Measurements from ENCODE around the gene KLHL3.

Gene KLHL3

DNA sequence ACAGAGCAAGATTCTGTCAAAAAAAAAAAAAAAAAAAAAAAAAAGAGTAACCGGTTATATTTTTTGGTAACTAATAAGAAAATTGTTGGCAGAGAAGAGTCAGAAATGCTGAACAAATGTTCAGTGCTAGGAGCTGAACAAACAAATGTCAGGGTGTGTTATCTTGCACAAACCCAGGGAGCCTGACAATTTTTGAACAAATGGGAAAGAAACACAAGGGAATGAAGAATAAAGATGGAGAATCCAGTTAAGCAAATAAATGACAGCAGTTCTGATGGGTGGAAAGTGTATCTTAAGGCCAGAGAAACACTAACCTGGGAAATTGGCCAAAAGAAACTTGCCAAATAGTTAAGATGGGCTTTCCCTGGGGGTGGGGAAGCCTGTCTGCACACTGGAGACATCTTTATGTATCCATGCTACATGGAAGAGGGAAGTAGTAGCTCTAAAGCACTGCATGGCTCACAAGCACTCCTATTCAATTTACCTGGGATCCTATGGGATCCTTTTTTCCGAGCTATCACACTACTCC, 23.7 kb downstream of the KLHL3 start:
- no peak overlapping the region for H3K4me3 ChIP-seq (ENCODE audit: control insufficient read depth, low read depth, low read length)
- DNase-seq (ENCODE audit: low read depth) = no peak
- no peak for TF ChIP-seq CTCF (conservative IDR thresholded peaks at IDR 0.05; ENCODE audit: control insufficient read depth, insufficient read depth, low read depth, low read length)

GRCh38 chr5:137710086-137710485, 25.8 kb downstream of the KLHL3 start:
- DNase-seq (ENCODE audit: low read depth) = peak; percentile 48
- no peak overlapping the region for H3K4me3 ChIP-seq (ENCODE audit: control insufficient read depth, low read depth, low read length)
- TF ChIP-seq CTCF (conservative IDR thresholded peaks at IDR 0.05; ENCODE audit: control insufficient read depth, insufficient read depth, low read depth, low read length) = no peak

DNA sequence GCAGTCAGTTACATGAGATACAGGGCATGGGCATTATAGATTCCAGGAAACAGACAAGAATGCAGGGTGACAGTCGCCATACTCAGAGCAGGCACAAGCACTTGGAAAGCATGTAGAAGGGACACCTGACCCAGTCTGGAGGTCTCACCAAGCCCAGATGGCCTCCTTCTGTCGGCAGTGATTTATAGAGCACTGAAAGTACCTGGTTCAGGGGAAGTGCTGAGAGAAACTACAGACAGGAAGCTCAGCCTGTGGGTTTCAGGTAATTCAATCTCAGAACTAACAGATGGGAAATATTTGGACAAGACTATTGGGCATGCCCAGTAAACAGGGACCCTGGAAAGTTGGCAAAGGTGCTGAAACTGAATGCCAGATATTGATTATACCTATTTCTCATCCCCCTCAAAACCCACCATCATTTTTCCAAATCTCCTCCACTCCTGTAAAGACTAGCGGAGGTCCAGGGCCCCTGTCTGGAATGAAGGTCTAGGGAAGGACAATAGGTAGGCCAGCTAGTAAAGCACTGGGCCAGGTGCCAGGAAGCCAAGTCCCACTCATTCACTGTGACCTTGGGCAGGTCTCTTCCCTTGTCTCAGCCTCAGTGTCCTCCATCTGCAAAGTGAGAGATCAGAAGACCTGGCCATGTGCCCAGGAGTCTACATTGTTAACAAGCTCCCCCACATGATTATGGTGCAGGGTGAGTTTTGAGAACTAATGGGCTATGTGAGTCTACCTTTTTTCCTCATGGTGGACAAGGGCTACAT, 26.9 kb downstream of the KLHL3 start:
- no peak for TF ChIP-seq CTCF (conservative IDR thresholded peaks at IDR 0.05; ENCODE audit: control insufficient read depth, insufficient read depth, low read depth, low read length)
- H3K4me3 ChIP-seq (ENCODE audit: control insufficient read depth, low read depth, low read length) = no peak overlapping the region

DNA sequence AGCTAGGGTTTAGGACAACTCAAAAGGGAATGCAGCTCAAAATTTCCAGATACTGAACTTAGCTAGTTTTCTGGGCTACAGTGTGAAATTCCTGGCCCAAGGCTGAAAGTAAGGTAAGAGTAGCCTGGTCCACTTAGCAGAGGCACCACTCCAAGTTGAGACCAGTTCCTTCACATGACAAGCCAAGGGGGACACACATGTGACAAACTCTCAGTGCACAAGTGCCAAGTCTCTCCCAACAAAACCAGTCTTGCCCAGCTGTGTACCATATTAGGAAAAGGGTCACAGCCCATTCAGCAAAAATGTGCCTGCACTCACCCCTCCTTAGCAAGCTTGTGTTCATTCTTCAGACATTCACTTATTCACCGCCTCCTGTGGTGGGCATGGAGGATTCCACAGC, 27.8 kb downstream of the KLHL3 start:
- no peak for TF ChIP-seq CTCF (conservative IDR thresholded peaks at IDR 0.05; ENCODE audit: control insufficient read depth, insufficient read depth, low read depth, low read length)
- no peak for DNase-seq (ENCODE audit: low read depth)
- H3K4me3 ChIP-seq (ENCODE audit: control insufficient read depth, low read depth, low read length) = no peak overlapping the region

More for the DNA sequence above, 26.9 kb downstream of the KLHL3 start:
- no peak for DNase-seq (ENCODE audit: low read depth)

DNA sequence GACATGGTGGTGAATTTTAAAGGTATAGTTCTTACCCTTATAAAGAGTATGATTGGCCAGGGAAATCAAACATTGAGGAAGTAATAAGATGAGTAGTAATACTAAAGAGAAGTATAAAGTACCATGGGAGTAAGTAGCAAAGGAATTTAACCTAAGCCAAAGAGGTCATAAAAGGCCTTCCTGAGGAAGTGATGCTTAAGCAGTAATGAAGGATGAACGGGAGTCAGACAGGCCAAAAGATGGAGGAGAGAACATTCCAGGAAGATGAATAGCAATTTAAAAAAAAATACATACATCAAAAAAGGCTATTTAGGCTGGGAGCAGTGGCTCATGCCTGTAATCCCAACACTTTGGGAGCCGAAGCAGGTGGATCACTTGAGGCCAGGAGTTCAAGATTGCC, 29.0 kb downstream of the KLHL3 start:
- peak; percentile 18 for DNase-seq (ENCODE audit: low read depth)
- no peak overlapping the region for H3K4me3 ChIP-seq (ENCODE audit: control insufficient read depth, low read depth, low read length)

DNA sequence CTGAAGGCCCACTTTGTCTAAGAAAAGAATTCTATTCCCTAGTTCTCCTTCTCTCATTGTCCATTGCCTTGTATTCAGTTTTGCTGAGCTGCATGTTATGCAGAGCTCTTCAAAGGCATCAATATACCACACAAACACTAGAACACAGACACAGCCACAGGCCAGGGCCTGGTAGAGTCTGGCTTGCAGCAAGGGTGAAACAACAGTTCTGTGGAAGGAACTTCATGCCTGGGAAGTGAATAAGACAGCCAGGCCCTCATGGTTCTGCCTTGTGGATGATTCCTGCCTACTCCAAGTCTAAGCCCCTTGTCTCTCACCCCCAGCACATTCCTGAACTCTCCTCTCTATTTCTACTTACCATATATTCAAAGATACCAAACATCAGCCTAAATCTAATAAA, 30.8 kb downstream of the KLHL3 start:
- no peak overlapping the region for H3K4me3 ChIP-seq (ENCODE audit: control insufficient read depth, low read depth, low read length)
- no peak for DNase-seq (ENCODE audit: low read depth)
- no peak for TF ChIP-seq CTCF (conservative IDR thresholded peaks at IDR 0.05; ENCODE audit: control insufficient read depth, insufficient read depth, low read depth, low read length)

More for the DNA sequence above, 29.0 kb downstream of the KLHL3 start:
- no peak for TF ChIP-seq CTCF (conservative IDR thresholded peaks at IDR 0.05; ENCODE audit: control insufficient read depth, insufficient read depth, low read depth, low read length)

All from fibroblast of mammary gland (primary cell).